Endothelial cell of umbilical vein (primary cell): ENCODE measurements around the gene STARD9. TPM values are rescaled to one million over a fixed set of nuclear protein-coding genes. Genes with fewer than 3 reads are reported as not detected.

ENCODE experiments used
- BruUV-seq: library from RNA; stranded (reverse); fragments of 400-500 nt; replicated peaks from 2 replicates; lab custom pipeline; 2021; lab: Mats Ljungman, UMichigan
- CTCF ChIA-PET: fragments of 300-600, 350-600 bp; sonication (Branson Sonifier 250); formaldehyde crosslinking; loops from one replicate; lab custom pipeline; 2021; ENCODE audit warnings: antibody characterized with exemption, inconsistent platforms; lab: Charles Lee
- POLR2A ChIA-PET: fragments of 300-600, 350-600 bp; sonication (Branson Sonifier 250); formaldehyde crosslinking; loops from one replicate; lab custom pipeline; 2021; ENCODE audit warnings: antibody characterized with exemption, inconsistent platforms; lab: Charles Lee
- DNase-seq: peaks from one replicate; pipeline ENCODE4 v3.0.0-alpha.2; 2011; ENCODE audit warnings: low read depth, low spot score
- FAIRE-seq: peaks from 2 replicates; lab custom pipeline; 2011; peaks lifted over from hg19 to GRCh38; lab: Jason Lieb, UNC
- H2AFZ ChIP-seq: 2 replicates; pipeline ENCODE4 v1.6.0; 2012; ENCODE audit warnings: low read depth, low read length, control low read depth, inconsistent platforms
- H3K27ac ChIP-seq: 2 replicates; pipeline ENCODE4 v1.5.1; 2011; ENCODE audit warnings: low read depth, mild to moderate bottlenecking, control low read depth, low read length, moderate library complexity; ENCODE audit not compliant: insufficient read depth
- H3K27me3 ChIP-seq, 2 experiments: 2 replicates each; pipeline versions ENCODE4 v1.6.0 to v1.6.1; 2011; ENCODE audit warnings: low read length in 2 of 2, mixed read lengths in 1 of 2; ENCODE audit not compliant: control insufficient read depth in 2 of 2, insufficient read depth in 2 of 2
- H3K36me3 ChIP-seq, 2 experiments: 2 replicates in 1 of 2; 3 replicates in 1 of 2; pipeline ENCODE4 v1.5.1; 2011; ENCODE audit warnings: low read length in 2 of 2, mild to moderate bottlenecking in 1 of 2, moderate library complexity in 1 of 2; ENCODE audit not compliant: control insufficient read depth in 2 of 2, insufficient read depth in 2 of 2; ENCODE audit errors: extremely low read depth in 1 of 2
- H3K4me1 ChIP-seq: 3 replicates; pipeline ENCODE4 v1.5.1; 2011; ENCODE audit warnings: mild to moderate bottlenecking, low read length; ENCODE audit not compliant: control insufficient read depth, insufficient read depth; ENCODE audit errors: extremely low read depth
- H3K4me2 ChIP-seq: 2 replicates; pipeline ENCODE4 v1.6.1; 2011; ENCODE audit warnings: low read length, control low read depth, mixed read lengths; ENCODE audit not compliant: insufficient read depth
- H3K4me3 ChIP-seq, 3 experiments: fragments of 200-600 bp in 1 of 3; sonication (generic), shearing (Covaris generic) in 1 of 3; replicated peaks in 1 of 3; 2 replicates each; pipeline ENCODE4 v1.5.1; 2011 to 2016; ENCODE audit warnings: control low read depth in 3 of 3, low read length in 3 of 3, mild to moderate bottlenecking in 2 of 3, inconsistent platforms in 1 of 3, low read depth in 1 of 3, moderate library complexity in 1 of 3; ENCODE audit not compliant: insufficient read depth in 1 of 3
- H3K79me2 ChIP-seq: 2 replicates; pipeline ENCODE4 v1.6.0; 2012; ENCODE audit warnings: low read length, inconsistent platforms; ENCODE audit not compliant: control insufficient read depth, insufficient read depth
- H3K9ac ChIP-seq: replicated peaks from 2 replicates; pipeline ENCODE3; 2011; ENCODE audit warnings: low read length, control low read depth; ENCODE audit not compliant: insufficient read depth; ENCODE audit errors: extremely low read depth
- H3K9me1 ChIP-seq: replicated peaks from 3 replicates; pipeline ENCODE4 v1.6.0; 2011; ENCODE audit warnings: mild to moderate bottlenecking, low read length; ENCODE audit not compliant: control insufficient read depth, insufficient read depth; ENCODE audit errors: extremely low read depth
- H3K9me3 ChIP-seq: replicated peaks from 2 replicates; pipeline ENCODE4 v1.5.1; 2012; ENCODE audit warnings: low read length, inconsistent platforms; ENCODE audit not compliant: control insufficient read depth, insufficient read depth
- H4K20me1 ChIP-seq: replicated peaks from 2 replicates; pipeline ENCODE3; 2011; ENCODE audit warnings: mild to moderate bottlenecking, low read length; ENCODE audit not compliant: control insufficient read depth, insufficient read depth; ENCODE audit errors: extremely low read depth
- EZH2 ChIP-seq: IDR thresholded peaks from 2 replicates; pipeline ENCODE4 v1.6.1; 2012; ENCODE audit warnings: borderline replicate concordance, low read depth, mild to moderate bottlenecking, moderate library complexity, low read length, inconsistent platforms; ENCODE audit not compliant: severe bottlenecking
- FOS ChIP-seq: IDR thresholded peaks from 2 replicates; pipeline ENCODE4 v1.6.1; 2011; ENCODE audit warnings: mild to moderate bottlenecking, low read length, moderate library complexity, borderline replicate concordance; ENCODE audit not compliant: insufficient read depth
- GATA2 ChIP-seq: IDR thresholded peaks from 2 replicates; pipeline ENCODE4 v1.7.0; 2011; ENCODE audit warnings: low read depth, mild to moderate bottlenecking, moderate library complexity, mixed read lengths, low read length; ENCODE audit not compliant: insufficient read length, insufficient read depth
- JUN ChIP-seq: IDR thresholded peaks from 2 replicates; pipeline ENCODE4 v1.6.1; 2011; ENCODE audit warnings: borderline replicate concordance, low read depth; ENCODE audit not compliant: insufficient read length, insufficient read depth
- MAX ChIP-seq: IDR thresholded peaks from 2 replicates; pipeline ENCODE4 v1.6.1; 2011; ENCODE audit not compliant: insufficient read depth, insufficient read length
- MYC ChIP-seq: IDR thresholded peaks from one replicate; pipeline ENCODE4 v1.6.1; 2011; ENCODE audit warnings: mild to moderate bottlenecking, low read depth, low read length
- POLR2A ChIP-seq: IDR thresholded peaks from 2 replicates; pipeline ENCODE4 v1.6.1; 2012; ENCODE audit warnings: low read depth, mild to moderate bottlenecking, control low read depth, low read length
- POLR2AphosphoS5 ChIP-seq: IDR thresholded peaks from 2 replicates; pipeline ENCODE4 v1.6.1; 2012; ENCODE audit warnings: low read depth, mild to moderate bottlenecking, control low read depth, low read length, moderate library complexity; ENCODE audit not compliant: insufficient read depth
- dilution Hi-C: fragments of 300-500 bp; cut with MboI; formaldehyde crosslinking; loops from one replicate; pipeline ENCODE4 v1.15.0; 2019; ENCODE audit warnings: low sequenced_read_pairs; ENCODE audit not compliant: extremely low pct_ligation_motif_present
- intact Hi-C: fragments of 100-400 bp; cut with micrococcal nuclease; formaldehyde crosslinking; loops from one replicate; pipeline ENCODE4 v1.10.0; 2022
- polyA plus RNA-seq, 4 experiments: library from polyadenylated mRNA; depleted of rRNA in 3 of 4; stranded (reverse) in 3 of 4; unstranded in 1 of 4; fragments of >200 nt; gene quantifications; 2 replicates each; pipeline versions ENCODE4 v1.2.1 to v1.2.3, GENCODE V29; 2011 to 2012; ENCODE audit warnings: missing spikeins in 1 of 4
- total RNA-seq: library from RNA; stranded (reverse); gene quantifications from 2 replicates; pipeline ENCODE4 v1.2.3, GENCODE V29; 2021
- TF ChIP-seq, protein P1 (sequence below), 2 donors: IDR thresholded peaks; 1 replicate in 1 of 2; 2 replicates in 1 of 2; pipeline ENCODE4 v1.5.1; 2011; ENCODE audit warnings: low read length in 2 of 2, mild to moderate bottlenecking in 2 of 2, moderate library complexity in 2 of 2, control low read depth in 1 of 2, inconsistent platforms in 1 of 2, low read depth in 1 of 2; ENCODE audit not compliant: insufficient read depth in 1 of 2; ENCODE audit errors: extremely low read depth in 1 of 2

Gene STARD9
- total and polyA plus RNA-seq, 2 donors (not counting 3 experiments of a cell fraction or from before 2014, with no cell fraction given) = 4.6 to 17.5 TPM

DNA sequence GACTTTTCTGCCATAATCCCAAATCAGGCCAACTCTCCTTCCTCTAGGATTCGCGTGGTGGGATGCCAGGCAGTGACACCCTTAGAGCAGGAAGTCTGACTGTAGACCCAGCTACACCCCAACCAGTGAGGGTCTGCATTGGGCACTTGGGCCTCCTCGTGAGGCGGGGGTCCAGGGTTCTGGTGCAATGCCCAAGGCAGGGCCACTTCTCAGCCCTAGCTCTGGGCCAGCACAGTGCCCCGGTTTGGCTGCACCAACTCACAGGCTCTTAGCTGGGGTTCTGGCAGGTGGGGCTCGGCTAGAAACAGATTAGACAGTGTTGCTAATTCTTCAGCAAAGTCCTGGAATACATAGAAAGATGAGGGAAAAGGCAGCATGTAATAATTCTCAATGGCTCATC lies 148.9 kb downstream of the STARD9 start:
- CTCF ChIA-PET = interaction anchor here (2.9 to 3.0 kb wide), 2 partner anchors 18 to 202 kb away, joined by 12 to 37 read pairs; no protein-coding TSS in a partner anchor
- H2AFZ ChIP-seq = no peak overlapping the region
- POLR2A ChIA-PET = interaction anchor here (1.6 kb wide), 1 partner anchor 12 kb away, joined by 3 read pairs; no protein-coding TSS in a partner anchor
- BruUV-seq = TSS peak; percentile 23
- TF ChIP-seq GATA2 = no peak
- H3K9ac ChIP-seq = no peak overlapping the region
- H4K20me1 ChIP-seq = no peaks in the 10 kb centered on the region
- H3K4me2 ChIP-seq = no peak overlapping the region
- H3K27ac ChIP-seq = no peak overlapping the region
- DNase-seq (no peak), FAIRE-seq (no peak)
- H3K79me2 ChIP-seq = no peaks in the 10 kb centered on the region
- no peaks in the 10 kb centered on the region for H3K9me1 ChIP-seq
- dilution Hi-C loops (no loop called here), intact Hi-C loops (no loop called here)
- no peak overlapping the region for H3K4me3 ChIP-seq
- no peaks in the 10 kb centered on the region for H3K27me3 ChIP-seq
- H3K36me3 ChIP-seq = peaks cover 20 to 54% of the 10 kb centered on the region in 2 experiments
- H3K4me1 ChIP-seq = no peaks in the 10 kb centered on the region
- H3K9me3 ChIP-seq = no peaks in the 10 kb centered on the region

DNA sequence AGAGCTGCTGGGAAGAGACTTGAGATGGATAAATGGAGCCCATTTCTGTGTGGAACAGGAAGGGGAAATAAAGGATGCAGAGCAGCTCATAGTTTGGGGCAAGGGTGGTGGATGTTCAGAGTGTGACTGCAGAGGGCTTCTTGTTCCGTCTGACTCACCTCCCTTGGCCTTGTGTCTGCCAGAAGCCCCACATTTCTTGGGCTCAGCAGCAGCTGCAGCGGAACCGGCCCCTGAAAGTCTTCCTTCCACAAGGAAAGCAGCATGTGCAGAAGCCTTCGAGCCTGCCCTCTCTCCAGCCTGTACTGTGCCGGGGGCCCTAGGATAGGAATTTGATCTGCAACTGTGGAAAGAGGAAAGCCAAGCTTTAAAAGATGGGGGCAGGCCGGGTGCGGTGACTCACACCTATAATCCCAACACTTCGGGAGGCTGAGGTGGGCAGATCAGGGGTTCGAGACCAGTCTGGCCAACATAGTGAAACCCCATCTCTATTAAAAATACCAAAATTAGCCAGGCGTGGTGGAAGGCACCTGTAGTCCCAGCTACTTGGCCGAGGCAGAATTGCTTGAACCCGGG lies 150.0 kb downstream of the STARD9 start:
- no peak overlapping the region for H3K27ac ChIP-seq
- dilution Hi-C loops = no loop called here

More for the DNA sequence above, 150.0 kb downstream of the STARD9 start:
- Histone ChIP-seq H3K4me2 (no peak overlapping the region), H2AFZ (no peak overlapping the region), H3K79me2 (no peaks in the 10 kb centered on the region), H3K27me3 (no peaks in the 10 kb centered on the region), H4K20me1 (no peaks in the 10 kb centered on the region), H3K4me3 (no peak overlapping the region), H3K9ac (no peak overlapping the region), H3K9me3 (no peaks in the 10 kb centered on the region), H3K9me1 (no peaks in the 10 kb centered on the region), H3K36me3 (peaks cover 18 to 55% of the 10 kb centered on the region in 2 experiments), H3K4me1 (no peaks in the 10 kb centered on the region)
- intact Hi-C loops = no loop called here
- BruUV-seq = no TSS peak
- POLR2A ChIA-PET = no interaction called here
- TF ChIP-seq MAX (no peak), POLR2AphosphoS5 (no peak), EZH2 (no peak), JUN (no peak), POLR2A (no peak), FOS (no peak), GATA2 (no peak), MYC (no peak)
- TF ChIP-seq, protein P1, sequence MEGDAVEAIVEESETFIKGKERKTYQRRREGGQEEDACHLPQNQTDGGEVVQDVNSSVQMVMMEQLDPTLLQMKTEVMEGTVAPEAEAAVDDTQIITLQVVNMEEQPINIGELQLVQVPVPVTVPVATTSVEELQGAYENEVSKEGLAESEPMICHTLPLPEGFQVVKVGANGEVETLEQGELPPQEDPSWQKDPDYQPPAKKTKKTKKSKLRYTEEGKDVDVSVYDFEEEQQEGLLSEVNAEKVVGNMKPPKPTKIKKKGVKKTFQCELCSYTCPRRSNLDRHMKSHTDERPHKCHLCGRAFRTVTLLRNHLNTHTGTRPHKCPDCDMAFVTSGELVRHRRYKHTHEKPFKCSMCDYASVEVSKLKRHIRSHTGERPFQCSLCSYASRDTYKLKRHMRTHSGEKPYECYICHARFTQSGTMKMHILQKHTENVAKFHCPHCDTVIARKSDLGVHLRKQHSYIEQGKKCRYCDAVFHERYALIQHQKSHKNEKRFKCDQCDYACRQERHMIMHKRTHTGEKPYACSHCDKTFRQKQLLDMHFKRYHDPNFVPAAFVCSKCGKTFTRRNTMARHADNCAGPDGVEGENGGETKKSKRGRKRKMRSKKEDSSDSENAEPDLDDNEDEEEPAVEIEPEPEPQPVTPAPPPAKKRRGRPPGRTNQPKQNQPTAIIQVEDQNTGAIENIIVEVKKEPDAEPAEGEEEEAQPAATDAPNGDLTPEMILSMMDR (IDR thresholded peaks at IDR 0.05; ENCODE audit: extremely low read depth in 1 of 2, insufficient read depth in 1 of 2, low read depth in 1 of 2, low read length in 2 of 2) = no peak
- DNase-seq (no peak), FAIRE-seq (no peak)
- CTCF ChIA-PET = interaction anchor here (0.6 to 1.9 kb wide), 3 partner anchors 10 to 855 kb away, joined by 3 to 5 read pairs (median 5); no protein-coding TSS in a partner anchor
